Measurements from ENCODE around the gene ADAMTSL3. TPM values are rescaled to one million over a fixed set of nuclear protein-coding genes. Genes with fewer than 3 reads are reported as not detected.

Gene ADAMTSL3
- polyA plus RNA-seq, 1 donor from 2014 or later: 0.51 TPM

GRCh38 chr15:83890587-83890986 lies 236.7 kb downstream of the ADAMTSL3 start:
- H4K20me1 ChIP-seq (ENCODE audit: insufficient read depth): no peaks in the 10 kb centered on the region
- no peak overlapping the region for H2AFZ ChIP-seq (ENCODE audit: low read depth, low read length)
- TF ChIP-seq REST (IDR thresholded peaks at IDR 0.05; ENCODE audit: borderline replicate concordance) (no peak), EP300 (conservative IDR thresholded peaks at IDR 0.05; ENCODE audit: poor library complexity, severe bottlenecking) (no peak), CTCF (IDR thresholded peaks at IDR 0.05; ENCODE audit: poor library complexity, severe bottlenecking) (no peak), EZH2 (IDR thresholded peaks at IDR 0.05; ENCODE audit: borderline replicate concordance, insufficient read depth, low read length, poor library complexity, severe bottlenecking) (no peak), RAD21 (conservative IDR thresholded peaks at IDR 0.05) (no peak), POLR2AphosphoS5 (IDR thresholded peaks at IDR 0.05) (no peak), SMC3 (conservative IDR thresholded peaks at IDR 0.05; ENCODE audit: poor library complexity) (no peak), TAF1 (IDR thresholded peaks at IDR 0.05; ENCODE audit: low read depth) (no peak), MXI1 (conservative IDR thresholded peaks at IDR 0.05; ENCODE audit: poor library complexity, severe bottlenecking) (no peak)
- no peak overlapping the region for H3K27ac ChIP-seq (ENCODE audit: low read length)
- no peak overlapping the region for H3K4me3 ChIP-seq (ENCODE audit: low read length)
- H3K9me3 ChIP-seq (ENCODE audit: low read length): no peaks in the 10 kb centered on the region
- H3K36me3 ChIP-seq (ENCODE audit: insufficient read depth, low read length): no peaks in the 10 kb centered on the region
- no peaks in the 10 kb centered on the region for H3F3A ChIP-seq (ENCODE audit: insufficient read depth, low read length, poor library complexity, severe bottlenecking)
- H3K79me2 ChIP-seq (replicated peaks; ENCODE audit: insufficient read depth, low read length): no peaks in the 10 kb centered on the region
- no peak overlapping the region for H3K4me2 ChIP-seq (ENCODE audit: low read length)
- no peaks in the 10 kb centered on the region for H3K9me2 ChIP-seq (ENCODE audit: insufficient read depth, low read length)
- no peak overlapping the region for H3K9ac ChIP-seq (ENCODE audit: low read length)
- no peaks in the 10 kb centered on the region for H3K27me3 ChIP-seq (ENCODE audit: insufficient read depth, low read depth, low read length)

- no peaks in the 10 kb centered on the region for H3K27me3 ChIP-seq (ENCODE audit: insufficient read depth, low read depth, low read length)
- H3K27ac ChIP-seq (ENCODE audit: low read length): no peak overlapping the region
- TF ChIP-seq CTCF (IDR thresholded peaks at IDR 0.05; ENCODE audit: poor library complexity, severe bottlenecking): no peak
- no peak for TF ChIP-seq RAD21 (conservative IDR thresholded peaks at IDR 0.05)
- TF ChIP-seq TAF1 (IDR thresholded peaks at IDR 0.05; ENCODE audit: low read depth): no peak
- no peak for TF ChIP-seq REST (IDR thresholded peaks at IDR 0.05; ENCODE audit: borderline replicate concordance)
- no peaks in the 10 kb centered on the region for H4K20me1 ChIP-seq (ENCODE audit: insufficient read depth)
- H2AFZ ChIP-seq (ENCODE audit: low read depth, low read length): no peak overlapping the region
- H3F3A ChIP-seq (ENCODE audit: insufficient read depth, low read length, poor library complexity, severe bottlenecking): no peaks in the 10 kb centered on the region
- no peaks in the 10 kb centered on the region for H3K9me2 ChIP-seq (ENCODE audit: insufficient read depth, low read length)
- no peaks in the 10 kb centered on the region for H3K79me2 ChIP-seq (replicated peaks; ENCODE audit: insufficient read depth, low read length)
- H3K9me3 ChIP-seq (ENCODE audit: low read length): no peaks in the 10 kb centered on the region
- H3K4me3 ChIP-seq (ENCODE audit: low read length): no peak overlapping the region
- no peak overlapping the region for H3K9ac ChIP-seq (ENCODE audit: low read length)
- H3K4me2 ChIP-seq (ENCODE audit: low read length): no peak overlapping the region
- H3K36me3 ChIP-seq (ENCODE audit: insufficient read depth, low read length): no peaks in the 10 kb centered on the region
Observed at GRCh38 chr15:83892498-83892897, 238.6 kb downstream of the ADAMTSL3 start.

Measured in neural cell (in vitro differentiated cells).